Tongue (tissue), 2 donors: ENCODE data around the gene AK3. TPM values are rescaled to one million over a fixed set of nuclear protein-coding genes. Genes with fewer than 3 reads are reported as not detected.
"Not testable (repeated sequence)": the region's sequence is repeated elsewhere in the genome, so short reads cannot be mapped to it uniquely, and the experiment has no call there.

Source experiments
- DNase-seq: peaks from one replicate; pipeline ENCODE4 v3.0.0-alpha.2; 2015
- total RNA-seq: library from RNA; depleted of rRNA; stranded (reverse); fragments of >200 nt; gene quantifications from one replicate; pipeline ENCODE4 v1.2.3, GENCODE V29; 2014

The AK3 gene
- 75.4 TPM for total RNA-seq

GRCh38 chr9:4740638-4741364 is at the start of gene AK3:
Gene AK3 (minus strand): TSS chr9:4741202. CDS start chr9:4741087, 115 bp downstream.
- DNase-seq: peak; percentile 94

- no peak for DNase-seq
These were observed 47.7 kb upstream of the AK3 start for GRCh38 chr9:4788703-4789102.

GRCh38 chr9:4787876-4788275 is 46.9 kb upstream of the AK3 start:
- DNase-seq: no peak

- no peak for DNase-seq
These were observed 45.6 kb upstream of the AK3 start for GRCh38 chr9:4786599-4786998.

GRCh38 chr9:4784403-4784802 is 43.4 kb upstream of the AK3 start:
- no peak for DNase-seq

GRCh38 chr9:4783191-4783590 is 42.2 kb upstream of the AK3 start:
- not testable (repeated sequence) for DNase-seq

- DNase-seq: no peak
These were observed 40.4 kb upstream of the AK3 start for GRCh38 chr9:4781408-4781807.

- DNase-seq: no peak
These were observed 39.6 kb upstream of the AK3 start for GRCh38 chr9:4780651-4781050.

GRCh38 chr9:4774958-4775357 is 34.0 kb upstream of the AK3 start:
- DNase-seq: not testable (repeated sequence)

GRCh38 chr9:4774209-4774608 is 33.2 kb upstream of the AK3 start:
- no peak for DNase-seq

GRCh38 chr9:4771788-4772187 is 30.8 kb upstream of the AK3 start:
- DNase-seq: no peak

GRCh38 chr9:4769321-4770080 is 28.5 kb upstream of the AK3 start:
- no peak for DNase-seq

GRCh38 chr9:4768681-4769080 is 27.7 kb upstream of the AK3 start:
- no peak for DNase-seq

GRCh38 chr9:4764033-4764432 is 23.0 kb upstream of the AK3 start:
- no peak for DNase-seq

GRCh38 chr9:4762886-4763541 is 22.0 kb upstream of the AK3 start:
- DNase-seq: peak; percentile 14

- DNase-seq: peak; percentile 87
These were observed 21.3 kb upstream of the AK3 start for GRCh38 chr9:4762108-4762885.

- DNase-seq: peak; percentile 7
These were observed 19.1 kb upstream of the AK3 start for GRCh38 chr9:4760122-4760521.

GRCh38 chr9:4756420-4756819 is 15.4 kb upstream of the AK3 start:
- DNase-seq: no peak

- no peak for DNase-seq
These were observed 14.1 kb upstream of the AK3 start for GRCh38 chr9:4755026-4755609.

GRCh38 chr9:4754530-4754929 is 13.5 kb upstream of the AK3 start:
- not testable (repeated sequence) for DNase-seq

GRCh38 chr9:4750023-4750673 is 9.1 kb upstream of the AK3 start:
- DNase-seq: peak; percentile 64
